GM12892 (cell line): ENCODE results near the gene ITM2B.

ENCODE experiments used
- POLR2A ChIP-seq: IDR thresholded peaks from 2 replicates; pipeline ENCODE4 v1.6.1; 2011; ENCODE audit warnings: low read depth, low read length, control low read depth
- TAF1 ChIP-seq: IDR thresholded peaks from 2 replicates; pipeline ENCODE4 v1.6.1; 2011; ENCODE audit warnings: low read depth, mild to moderate bottlenecking, control low read depth, low read length, borderline replicate concordance

- TF ChIP-seq POLR2A: no peak
- TF ChIP-seq TAF1: no peak
Observed at GRCh38 chr13:48246102-48246501, 13.1 kb downstream of the ITM2B start.
